Measurements from ENCODE around the gene SLIT1.

The SLIT1 gene

GRCh38 chr10:97065686-97066660, 119.8 kb downstream of the SLIT1 start:
- TF ChIP-seq YY1 (IDR thresholded peaks at IDR 0.05; ENCODE audit: low read depth): no peak
- TF ChIP-seq, protein P1, sequence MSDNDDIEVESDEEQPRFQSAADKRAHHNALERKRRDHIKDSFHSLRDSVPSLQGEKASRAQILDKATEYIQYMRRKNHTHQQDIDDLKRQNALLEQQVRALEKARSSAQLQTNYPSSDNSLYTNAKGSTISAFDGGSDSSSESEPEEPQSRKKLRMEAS (IDR thresholded peaks at IDR 0.05): no peak
- TF ChIP-seq, protein P2, sequence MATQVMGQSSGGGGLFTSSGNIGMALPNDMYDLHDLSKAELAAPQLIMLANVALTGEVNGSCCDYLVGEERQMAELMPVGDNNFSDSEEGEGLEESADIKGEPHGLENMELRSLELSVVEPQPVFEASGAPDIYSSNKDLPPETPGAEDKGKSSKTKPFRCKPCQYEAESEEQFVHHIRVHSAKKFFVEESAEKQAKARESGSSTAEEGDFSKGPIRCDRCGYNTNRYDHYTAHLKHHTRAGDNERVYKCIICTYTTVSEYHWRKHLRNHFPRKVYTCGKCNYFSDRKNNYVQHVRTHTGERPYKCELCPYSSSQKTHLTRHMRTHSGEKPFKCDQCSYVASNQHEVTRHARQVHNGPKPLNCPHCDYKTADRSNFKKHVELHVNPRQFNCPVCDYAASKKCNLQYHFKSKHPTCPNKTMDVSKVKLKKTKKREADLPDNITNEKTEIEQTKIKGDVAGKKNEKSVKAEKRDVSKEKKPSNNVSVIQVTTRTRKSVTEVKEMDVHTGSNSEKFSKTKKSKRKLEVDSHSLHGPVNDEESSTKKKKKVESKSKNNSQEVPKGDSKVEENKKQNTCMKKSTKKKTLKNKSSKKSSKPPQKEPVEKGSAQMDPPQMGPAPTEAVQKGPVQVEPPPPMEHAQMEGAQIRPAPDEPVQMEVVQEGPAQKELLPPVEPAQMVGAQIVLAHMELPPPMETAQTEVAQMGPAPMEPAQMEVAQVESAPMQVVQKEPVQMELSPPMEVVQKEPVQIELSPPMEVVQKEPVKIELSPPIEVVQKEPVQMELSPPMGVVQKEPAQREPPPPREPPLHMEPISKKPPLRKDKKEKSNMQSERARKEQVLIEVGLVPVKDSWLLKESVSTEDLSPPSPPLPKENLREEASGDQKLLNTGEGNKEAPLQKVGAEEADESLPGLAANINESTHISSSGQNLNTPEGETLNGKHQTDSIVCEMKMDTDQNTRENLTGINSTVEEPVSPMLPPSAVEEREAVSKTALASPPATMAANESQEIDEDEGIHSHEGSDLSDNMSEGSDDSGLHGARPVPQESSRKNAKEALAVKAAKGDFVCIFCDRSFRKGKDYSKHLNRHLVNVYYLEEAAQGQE (IDR thresholded peaks at IDR 0.05; ENCODE audit: low read depth): peak; percentile 73

- no peak for TF ChIP-seq CREB1 (IDR thresholded peaks at IDR 0.05; ENCODE audit: low read depth)
- peak; percentile 62 for TF ChIP-seq TCF12 (IDR thresholded peaks at IDR 0.05; ENCODE audit: low read depth)
- peak; percentile 86 for TF ChIP-seq NFIC (IDR thresholded peaks at IDR 0.05)
- no peak for TF ChIP-seq FOXM1 (IDR thresholded peaks at IDR 0.05; ENCODE audit: borderline replicate concordance, low read depth)
- TF ChIP-seq, protein P1 (IDR thresholded peaks at IDR 0.05): no peak; the same call in 1 of the 2 replicates
- TF ChIP-seq TAF1 (IDR thresholded peaks at IDR 0.05; ENCODE audit: low read depth): no peak
- TF ChIP-seq CEBPB (IDR thresholded peaks at IDR 0.05): no peak
- TF ChIP-seq, protein P3, sequence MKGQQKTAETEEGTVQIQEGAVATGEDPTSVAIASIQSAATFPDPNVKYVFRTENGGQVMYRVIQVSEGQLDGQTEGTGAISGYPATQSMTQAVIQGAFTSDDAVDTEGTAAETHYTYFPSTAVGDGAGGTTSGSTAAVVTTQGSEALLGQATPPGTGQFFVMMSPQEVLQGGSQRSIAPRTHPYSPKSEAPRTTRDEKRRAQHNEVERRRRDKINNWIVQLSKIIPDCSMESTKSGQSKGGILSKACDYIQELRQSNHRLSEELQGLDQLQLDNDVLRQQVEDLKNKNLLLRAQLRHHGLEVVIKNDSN (IDR thresholded peaks at IDR 0.05): no peak
- TF ChIP-seq EP300 (IDR thresholded peaks at IDR 0.05; ENCODE audit: borderline replicate concordance): peak; percentile 65; the same call in 1 of the 2 replicates
- TF ChIP-seq TEAD4 (IDR thresholded peaks at IDR 0.05): peak; percentile 93
Observed at GRCh38 chr10:97065128-97065527, 120.6 kb downstream of the SLIT1 start.

- TF ChIP-seq TAF1 (IDR thresholded peaks at IDR 0.05; ENCODE audit: low read depth): no peak
- TF ChIP-seq EGR1 (IDR thresholded peaks at IDR 0.05): no peak
- no peak for TF ChIP-seq RAD21 (IDR thresholded peaks at IDR 0.05; ENCODE audit: low read depth)
- TF ChIP-seq ZBTB7A (IDR thresholded peaks at IDR 0.05; ENCODE audit: low read depth): no peak
- TF ChIP-seq TEAD4 (IDR thresholded peaks at IDR 0.05): no peak
- TF ChIP-seq YY1 (IDR thresholded peaks at IDR 0.05; ENCODE audit: low read depth): no peak
Observed at GRCh38 chr10:97063983-97064837, 121.5 kb downstream of the SLIT1 start.

DNA sequence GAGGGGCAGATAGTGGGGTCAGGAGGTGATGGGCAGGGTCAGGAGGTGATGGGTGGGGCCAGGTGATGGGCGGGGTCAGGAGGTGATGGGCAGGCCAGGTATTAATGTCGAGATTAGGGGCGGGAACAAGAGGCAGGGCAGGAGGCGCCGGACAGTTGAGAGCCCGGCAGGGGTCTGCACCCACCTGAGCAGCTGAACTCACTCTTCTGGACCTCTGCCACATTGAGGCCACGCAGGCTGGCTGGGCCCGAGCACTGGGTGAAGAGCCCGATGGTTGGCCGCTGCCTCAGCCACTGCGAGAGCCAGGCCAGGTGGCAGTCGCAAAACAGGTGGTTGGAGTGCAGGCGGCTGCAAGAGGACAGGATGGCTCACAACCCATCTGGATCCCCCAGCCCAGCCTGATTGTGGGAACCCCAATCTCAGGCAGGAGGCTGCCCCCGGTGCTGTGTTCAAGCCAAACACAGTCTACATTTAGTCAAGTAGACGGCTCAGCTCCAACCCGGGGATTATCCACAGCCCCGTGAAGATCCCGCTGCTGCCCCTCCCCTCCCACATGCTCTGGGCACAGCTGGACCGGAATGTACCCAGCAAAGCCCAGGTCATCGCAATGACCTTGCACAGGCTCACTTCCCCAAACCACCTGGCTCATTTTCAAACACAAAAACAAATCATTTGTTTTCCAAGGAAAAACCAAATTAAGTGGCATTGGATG, 122.3 kb downstream of the SLIT1 start:
- TF ChIP-seq FOXM1 (IDR thresholded peaks at IDR 0.05; ENCODE audit: borderline replicate concordance, low read depth): no peak
- TF ChIP-seq, protein P1 (IDR thresholded peaks at IDR 0.05): no peak
- TF ChIP-seq, protein P3 (IDR thresholded peaks at IDR 0.05): no peak
- TF ChIP-seq CREB1 (IDR thresholded peaks at IDR 0.05; ENCODE audit: low read depth): no peak
- TF ChIP-seq, protein P2 (IDR thresholded peaks at IDR 0.05; ENCODE audit: low read depth): no peak
- TF ChIP-seq YY1 (IDR thresholded peaks at IDR 0.05; ENCODE audit: low read depth): no peak

GRCh38 chr10:97062456-97062855, 123.3 kb downstream of the SLIT1 start:
- TF ChIP-seq CREB1 (IDR thresholded peaks at IDR 0.05; ENCODE audit: low read depth) (no peak), FOXM1 (IDR thresholded peaks at IDR 0.05; ENCODE audit: borderline replicate concordance, low read depth) (no peak), CEBPB (IDR thresholded peaks at IDR 0.05) (no peak), YY1 (IDR thresholded peaks at IDR 0.05; ENCODE audit: low read depth) (no peak), ZBTB7A (IDR thresholded peaks at IDR 0.05; ENCODE audit: low read depth) (no peak), TCF12 (IDR thresholded peaks at IDR 0.05; ENCODE audit: low read depth) (no peak), EGR1 (IDR thresholded peaks at IDR 0.05) (no peak), EP300 (IDR thresholded peaks at IDR 0.05; ENCODE audit: borderline replicate concordance) (no peak), NFIC (IDR thresholded peaks at IDR 0.05) (no peak), TEAD4 (IDR thresholded peaks at IDR 0.05) (no peak), RAD21 (IDR thresholded peaks at IDR 0.05; ENCODE audit: low read depth) (no peak), TAF1 (IDR thresholded peaks at IDR 0.05; ENCODE audit: low read depth) (no peak)
- TF ChIP-seq, protein P1 (IDR thresholded peaks at IDR 0.05): no peak
- TF ChIP-seq, protein P2 (IDR thresholded peaks at IDR 0.05; ENCODE audit: low read depth): no peak
- TF ChIP-seq, protein P3 (IDR thresholded peaks at IDR 0.05): no peak
